ENCODE results near the gene NPM1.

DNA sequence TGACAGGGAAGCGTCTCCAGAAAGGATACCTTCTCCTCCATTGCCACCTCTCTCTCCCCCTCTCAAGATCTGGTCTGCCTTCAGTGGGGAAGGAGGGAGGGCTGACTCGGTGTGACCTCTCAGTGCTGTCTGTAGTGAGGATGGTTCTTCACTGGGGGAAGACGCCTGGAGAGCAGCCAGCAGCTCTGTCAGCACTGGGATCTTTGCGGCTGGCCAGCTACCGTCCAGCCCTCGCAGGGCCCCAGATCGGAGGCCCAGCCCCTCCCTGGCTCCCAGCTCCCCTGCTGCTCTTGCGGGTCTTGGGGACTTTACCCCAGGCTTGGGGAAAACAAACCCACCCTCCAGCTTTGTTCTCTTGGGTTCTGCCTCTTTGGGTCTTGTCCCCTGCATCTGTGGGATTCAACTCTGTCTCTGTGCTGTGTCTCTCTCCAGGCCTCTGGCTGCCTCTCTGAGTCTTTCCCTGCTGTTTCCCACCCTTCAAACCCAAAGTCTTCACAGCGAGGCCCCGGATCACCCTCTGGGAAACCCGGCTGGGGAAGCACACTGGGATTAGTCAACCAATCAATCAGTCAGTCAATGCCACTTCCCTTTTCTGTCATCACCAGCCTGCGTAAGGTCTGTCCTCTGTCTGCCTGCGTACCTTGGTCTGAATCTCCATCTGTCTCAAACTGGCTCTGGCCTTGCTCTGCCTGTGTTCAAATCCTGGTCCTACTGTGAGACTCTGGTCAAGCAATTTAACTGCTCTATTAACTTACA, 54.8 kb downstream of the NPM1 start:
- TF ChIP-seq, protein P1, sequence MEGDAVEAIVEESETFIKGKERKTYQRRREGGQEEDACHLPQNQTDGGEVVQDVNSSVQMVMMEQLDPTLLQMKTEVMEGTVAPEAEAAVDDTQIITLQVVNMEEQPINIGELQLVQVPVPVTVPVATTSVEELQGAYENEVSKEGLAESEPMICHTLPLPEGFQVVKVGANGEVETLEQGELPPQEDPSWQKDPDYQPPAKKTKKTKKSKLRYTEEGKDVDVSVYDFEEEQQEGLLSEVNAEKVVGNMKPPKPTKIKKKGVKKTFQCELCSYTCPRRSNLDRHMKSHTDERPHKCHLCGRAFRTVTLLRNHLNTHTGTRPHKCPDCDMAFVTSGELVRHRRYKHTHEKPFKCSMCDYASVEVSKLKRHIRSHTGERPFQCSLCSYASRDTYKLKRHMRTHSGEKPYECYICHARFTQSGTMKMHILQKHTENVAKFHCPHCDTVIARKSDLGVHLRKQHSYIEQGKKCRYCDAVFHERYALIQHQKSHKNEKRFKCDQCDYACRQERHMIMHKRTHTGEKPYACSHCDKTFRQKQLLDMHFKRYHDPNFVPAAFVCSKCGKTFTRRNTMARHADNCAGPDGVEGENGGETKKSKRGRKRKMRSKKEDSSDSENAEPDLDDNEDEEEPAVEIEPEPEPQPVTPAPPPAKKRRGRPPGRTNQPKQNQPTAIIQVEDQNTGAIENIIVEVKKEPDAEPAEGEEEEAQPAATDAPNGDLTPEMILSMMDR (CRISPR knock-in tag; IDR thresholded peaks at IDR 0.05), result no peak
- TF ChIP-seq BHLHE40 (IDR thresholded peaks at IDR 0.05; ENCODE audit: low read length), result no peak
- no peak for TF ChIP-seq FOXM1 (CRISPR knock-in tag; IDR thresholded peaks at IDR 0.05)
- TF ChIP-seq, protein P2, sequence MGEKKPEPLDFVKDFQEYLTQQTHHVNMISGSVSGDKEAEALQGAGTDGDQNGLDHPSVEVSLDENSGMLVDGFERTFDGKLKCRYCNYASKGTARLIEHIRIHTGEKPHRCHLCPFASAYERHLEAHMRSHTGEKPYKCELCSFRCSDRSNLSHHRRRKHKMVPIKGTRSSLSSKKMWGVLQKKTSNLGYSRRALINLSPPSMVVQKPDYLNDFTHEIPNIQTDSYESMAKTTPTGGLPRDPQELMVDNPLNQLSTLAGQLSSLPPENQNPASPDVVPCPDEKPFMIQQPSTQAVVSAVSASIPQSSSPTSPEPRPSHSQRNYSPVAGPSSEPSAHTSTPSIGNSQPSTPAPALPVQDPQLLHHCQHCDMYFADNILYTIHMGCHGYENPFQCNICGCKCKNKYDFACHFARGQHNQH (CRISPR knock-in tag; IDR thresholded peaks at IDR 0.05), result no peak
- TF ChIP-seq HNF4A (CRISPR knock-in tag; IDR thresholded peaks at IDR 0.05), result no peak
- TF ChIP-seq SRSF1 (optimal IDR thresholded peaks at IDR 0.05; ENCODE audit: low read depth, low read length), result no peak
- TF ChIP-seq ZNF746 (CRISPR knock-in tag; IDR thresholded peaks at IDR 0.05), result no peak
- TF ChIP-seq SETDB1 (CRISPR knock-in tag; IDR thresholded peaks at IDR 0.05; ENCODE audit: borderline replicate concordance), result no peak
- TF ChIP-seq ZNF546 (CRISPR knock-in tag; conservative IDR thresholded peaks at IDR 0.05), result no peak

All from HepG2 (cell line).